H1 (cell line): ENCODE data around the gene CCNK. TPM values are rescaled to one million over a fixed set of nuclear protein-coding genes. Genes with fewer than 3 reads are reported as not detected.

ENCODE experiments used
- CTCF ChIA-PET: fragments of 300-600 bp; sonication (Branson Sonifier 250); formaldehyde crosslinking; loops from one replicate; lab custom pipeline; 2021; ENCODE audit not compliant: partially characterized antibody; lab: Charles Lee
- POLR2A ChIA-PET: fragments of 300-600 bp; sonication (Branson Sonifier 250); formaldehyde crosslinking; loops from one replicate; lab custom pipeline; 2021; ENCODE audit warnings: inconsistent platforms; ENCODE audit not compliant: partially characterized antibody; lab: Charles Lee
- DNase-seq, 2 experiments: peaks; one replicate each; pipeline versions ENCODE4 v3.0.0 to v3.0.0-alpha.2; 2010 to 2022; ENCODE audit warnings: low spot score in 2 of 2, low read depth in 1 of 2, mixed read lengths in 1 of 2
- FAIRE-seq: peaks from 2 replicates; lab custom pipeline; 2011; peaks lifted over from hg19 to GRCh38; lab: Jason Lieb, UNC
- H2AFZ ChIP-seq: 2 replicates; pipeline ENCODE4 v1.8.1; 2012; ENCODE audit warnings: low read length, inconsistent platforms
- H2AK5ac ChIP-seq: 2 replicates; pipeline ENCODE4 v1.6.1; 2013; ENCODE audit warnings: low read depth, low read length
- H2BK120ac ChIP-seq: replicated peaks from 2 replicates; pipeline ENCODE3; 2013; ENCODE audit warnings: low read depth, low read length, inconsistent platforms
- H2BK12ac ChIP-seq: 2 replicates; pipeline ENCODE4 v1.6.1; 2013; ENCODE audit warnings: low read depth, low read length
- H2BK15ac ChIP-seq: 2 replicates; pipeline ENCODE4 v1.6.1; 2013; ENCODE audit warnings: low read length
- H2BK20ac ChIP-seq: 2 replicates; pipeline ENCODE4 v1.6.1; 2013; ENCODE audit warnings: low read length
- H2BK5ac ChIP-seq: 2 replicates; pipeline ENCODE4 v1.6.1; 2013; ENCODE audit warnings: low read depth, low read length
- H3K14ac ChIP-seq: 2 replicates; pipeline ENCODE4 v1.6.1; 2013; ENCODE audit warnings: inconsistent platforms; ENCODE audit not compliant: insufficient read length
- H3K18ac ChIP-seq: 2 replicates; pipeline ENCODE4 v1.6.1; 2013; ENCODE audit warnings: low read length; ENCODE audit errors: extremely low read depth
- H3K23ac ChIP-seq: 2 replicates; pipeline ENCODE4 v1.6.1; 2013; ENCODE audit warnings: inconsistent platforms; ENCODE audit not compliant: insufficient read length
- H3K23me2 ChIP-seq: 2 replicates; pipeline ENCODE4 v1.6.1; 2013; ENCODE audit warnings: low read depth, low read length
- H3K27ac ChIP-seq: 2 replicates; pipeline ENCODE4 v1.6.1; 2011; ENCODE audit warnings: low read depth, low read length, inconsistent platforms
- H3K27me3 ChIP-seq, 4 experiments: replicated peaks in 1 of 4; 1 replicate in 1 of 4; 2 replicates in 3 of 4; pipeline versions ENCODE4 v1.6.1 to v1.8.1; 2011 to 2013; ENCODE audit warnings: low read length in 3 of 4, mild to moderate bottlenecking in 3 of 4, inconsistent platforms in 2 of 4, mixed read lengths in 2 of 4, moderate library complexity in 1 of 4; ENCODE audit not compliant: control insufficient read depth in 3 of 4, insufficient read depth in 3 of 4; ENCODE audit errors: extremely low read depth in 1 of 4
- H3K36me3 ChIP-seq, 4 experiments: 2 replicates each; pipeline versions ENCODE4 v1.6.1 to v1.8.1; 2011 to 2013; ENCODE audit warnings: mild to moderate bottlenecking in 4 of 4, low read length in 3 of 4, moderate library complexity in 2 of 4, control low read depth in 1 of 4, inconsistent platforms in 1 of 4; ENCODE audit not compliant: insufficient read depth in 4 of 4, control insufficient read depth in 2 of 4
- H3K4ac ChIP-seq: replicated peaks from 2 replicates; pipeline ENCODE3; 2013; ENCODE audit warnings: low read length, low read depth, mixed read lengths, inconsistent platforms; ENCODE audit not compliant: insufficient read length
- H3K4me1 ChIP-seq, 4 experiments: replicated peaks in 1 of 4; 1 replicate in 1 of 4; 2 replicates in 3 of 4; pipeline versions ENCODE4 v1.6.1 to v1.8.1; 2011 to 2013; ENCODE audit warnings: low read length in 3 of 4, inconsistent platforms in 2 of 4, mixed read lengths in 1 of 4; ENCODE audit not compliant: insufficient read depth in 4 of 4, control insufficient read depth in 3 of 4
- H3K4me2 ChIP-seq, 2 experiments: 2 replicates each; pipeline versions ENCODE4 v1.6.1 to v1.8.1; 2011 to 2013; ENCODE audit warnings: low read depth in 2 of 2, low read length in 2 of 2, control low read depth in 1 of 2, inconsistent platforms in 1 of 2, mild to moderate bottlenecking in 1 of 2; ENCODE audit not compliant: insufficient read depth in 1 of 2
- H3K4me3 ChIP-seq, 4 experiments: fragments of 200-600, 300-600 bp in 1 of 4; sonication (generic), shearing (Covaris generic), sonication (Bioruptor Twin) in 1 of 4; 2 replicates each; pipeline versions ENCODE4 v1.5.1 to v1.8.1; 2011 to 2016; ENCODE audit warnings: low read length in 4 of 4, low read depth in 3 of 4, control low read depth in 2 of 4, inconsistent platforms in 2 of 4, mild to moderate bottlenecking in 2 of 4, mixed read lengths in 1 of 4, moderate library complexity in 1 of 4; ENCODE audit not compliant: insufficient read depth in 2 of 4; ENCODE audit errors: extremely low read depth in 1 of 4
- H3K56ac ChIP-seq: replicated peaks from 2 replicates; pipeline ENCODE3; 2013; ENCODE audit warnings: low read depth, mild to moderate bottlenecking, mixed read lengths, low read length, inconsistent platforms; ENCODE audit not compliant: insufficient read length
- H3K79me1 ChIP-seq: 2 replicates; pipeline ENCODE4 v1.6.1; 2013; ENCODE audit warnings: low read depth, low read length, control low read depth
- H3K79me2 ChIP-seq, 2 experiments: 2 replicates each; pipeline versions ENCODE4 v1.6.1 to v1.8.1; 2012 to 2013; ENCODE audit warnings: low read length in 2 of 2, mild to moderate bottlenecking in 2 of 2, inconsistent platforms in 1 of 2; ENCODE audit not compliant: insufficient read depth in 2 of 2, control insufficient read depth in 1 of 2
- H3K9ac ChIP-seq, 4 experiments: replicated peaks in 1 of 4; 1 replicate in 1 of 4; 2 replicates in 3 of 4; pipeline versions ENCODE4 v1.6.1 to v1.8.1; 2011 to 2013; ENCODE audit warnings: low read depth in 3 of 4, low read length in 3 of 4, control low read depth in 2 of 4, mild to moderate bottlenecking in 2 of 4, moderate library complexity in 2 of 4, inconsistent platforms in 1 of 4; ENCODE audit errors: extremely low read depth in 1 of 4
- H3K9me3 ChIP-seq, 2 experiments: 2 replicates each; pipeline versions ENCODE4 v1.6.1 to v1.8.1; 2012 to 2013; ENCODE audit warnings: mild to moderate bottlenecking in 2 of 2, moderate library complexity in 2 of 2, control low read depth in 1 of 2, inconsistent platforms in 1 of 2, low read depth in 1 of 2, low read length in 1 of 2, mixed read lengths in 1 of 2; ENCODE audit not compliant: insufficient read depth in 2 of 2
- H4K20me1 ChIP-seq, 2 experiments: replicated peaks in 1 of 2; 2 replicates each; pipeline versions ENCODE3 to v1.8.1; 2011 to 2013; ENCODE audit warnings: inconsistent platforms in 2 of 2, low read length in 2 of 2, mild to moderate bottlenecking in 1 of 2; ENCODE audit not compliant: insufficient read depth in 2 of 2, control insufficient read depth in 1 of 2
- H4K5ac ChIP-seq: 2 replicates; pipeline ENCODE4 v1.6.1; 2013; ENCODE audit warnings: low read length, low read depth, mixed read lengths, inconsistent platforms; ENCODE audit not compliant: insufficient read length
- H4K8ac ChIP-seq: 2 replicates; pipeline ENCODE4 v1.8.0; 2013; ENCODE audit warnings: mild to moderate bottlenecking, moderate library complexity, low read length, inconsistent platforms; ENCODE audit not compliant: insufficient read depth; ENCODE audit errors: extremely low read depth
- H4K91ac ChIP-seq: replicated peaks from 2 replicates; pipeline ENCODE3; 2013; ENCODE audit warnings: low read length, mixed read lengths, inconsistent platforms; ENCODE audit not compliant: insufficient read length
- ASH2L ChIP-seq: fragments of 200-600, 300-600 bp; sonication (generic); IDR thresholded peaks from one replicate; pipeline ENCODE4 v1.7.1; 2017; ENCODE audit warnings: low read length
- BCL11A ChIP-seq, 2 experiments: IDR thresholded peaks; one replicate each; pipeline ENCODE4 v1.6.1; 2011; ENCODE audit warnings: low read depth in 2 of 2, low read length in 2 of 2, mild to moderate bottlenecking in 2 of 2
- BRCA1 ChIP-seq: IDR thresholded peaks from 2 replicates; pipeline ENCODE4 v1.6.1; 2012; ENCODE audit warnings: low read depth, low read length, improper control_type of control experiment
- EP300 ChIP-seq, 2 experiments: IDR thresholded peaks; 1 replicate in 1 of 2; 2 replicates in 1 of 2; pipeline ENCODE4 v1.6.1; 2011 to 2012; ENCODE audit warnings: low read depth in 2 of 2, low read length in 2 of 2, mild to moderate bottlenecking in 2 of 2, borderline replicate concordance in 1 of 2, inconsistent platforms in 1 of 2, moderate library complexity in 1 of 2
- KDM1A ChIP-seq: fragments of 200-600, 300-600 bp; sonication (generic); IDR thresholded peaks from 2 replicates; pipeline ENCODE4 v1.7.1; 2016; ENCODE audit warnings: mild to moderate bottlenecking, low read length, borderline replicate concordance
- TCF12 ChIP-seq: IDR thresholded peaks from 2 replicates; pipeline ENCODE4 v1.6.1; 2011; ENCODE audit warnings: low read depth, mild to moderate bottlenecking, low read length
- WGBS, 2 experiments: shearing (Covaris generic) in 1 of 2; methylation state at CpG; one replicate each; pipeline versions ENCODE4 v1.1.6 to v1.1.7; 2013 to 2015; ENCODE audit warnings: low lambda C conversion rate in 2 of 2, mixed read lengths in 2 of 2, inconsistent platforms in 1 of 2, low coverage in 1 of 2, missing lambda C conversion rate in 1 of 2; ENCODE audit not compliant: insufficient replicate concordance in 2 of 2, insufficient coverage in 1 of 2, insufficient read length in 1 of 2; ENCODE audit errors: extremely low coverage in 1 of 2, missing lambda C conversion rate in 1 of 2; 5-methylcytosine and 5-hydroxymethylcytosine counted together
- polyA plus RNA-seq, 7 experiments: library from polyadenylated mRNA; depleted of rRNA in 3 of 7; stranded (reverse) in 5 of 7; unstranded in 2 of 7; fragments of >200 nt in 5 of 7; fragments of 200-250 nt in 2 of 7; gene quantifications; 1 replicate in 5 of 7; 2 replicates in 1 of 7; 4 replicates in 1 of 7; pipeline versions ENCODE4 v1.2.1 to v1.2.3, GENCODE V29; 2011 to 2013; ENCODE audit warnings: missing spikeins in 2 of 7, mixed read lengths in 2 of 7
- total RNA-seq: library from RNA; stranded (reverse); fragmentation: NEBNext Ultra II Directional; extraction: Animal tissue kit (Norgen Biotek cat#: 25700); gene quantifications from 2 replicates; pipeline ENCODE4 v1.2.1, GENCODE V29; 2021

The CCNK gene
- total and polyA plus RNA-seq, 2 of the 8 experiments (the other 6 are each of a cell fraction or from before 2014, with no cell fraction given), result 10.7 to 82.7 TPM

DNA sequence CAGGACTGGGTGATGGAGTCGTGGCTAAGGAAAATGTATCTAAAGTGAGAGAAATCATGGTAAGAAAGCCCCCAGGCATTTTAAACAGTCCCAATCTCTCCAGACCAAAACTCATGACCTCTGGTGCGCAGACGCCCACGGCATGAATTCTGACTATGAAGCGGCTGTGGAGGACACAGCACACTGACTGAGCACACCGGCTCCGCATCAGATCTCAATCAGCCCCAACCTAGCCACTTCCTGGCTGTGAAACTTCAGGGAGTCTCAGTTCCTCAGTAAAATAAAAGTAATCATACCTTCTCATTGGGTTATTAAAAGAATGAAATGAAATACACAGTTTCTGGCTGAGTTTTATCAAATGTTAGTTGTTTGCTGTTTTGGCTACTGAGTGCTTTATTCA, 39.3 kb upstream of the CCNK start:
- CTCF ChIA-PET, result interaction anchor here (0.7 to 2.6 kb wide), 7 partner anchors 9 to 37 kb away, joined by 3 to 24 read pairs (median 4); no protein-coding TSS in a partner anchor
- no peak overlapping the region for H3K9ac ChIP-seq
- TF ChIP-seq EP300 (IDR thresholded peaks at IDR 0.05; ENCODE audit: borderline replicate concordance in 1 of 2, low read depth in 2 of 2, low read length in 2 of 2) (no peak), KDM1A (no peak), TCF12 (no peak), ASH2L (no peak), BRCA1 (no peak), BCL11A (IDR thresholded peaks at IDR 0.05; ENCODE audit: low read depth in 2 of 2, low read length in 2 of 2) (no peak)

More for the DNA sequence above, 39.3 kb upstream of the CCNK start:
- DNase-seq (no peak), FAIRE-seq (no peak)
- Histone ChIP-seq H2AK5ac (no peak overlapping the region), H3K4me2 (no peak overlapping the region), H3K23me2 (no peaks in the 10 kb centered on the region), H2BK12ac (no peak overlapping the region), H2BK5ac (no peak overlapping the region), H4K8ac (no peak overlapping the region), H3K23ac (no peak overlapping the region), H3K27me3 (no peaks in the 10 kb centered on the region), H3K79me1 (no peaks in the 10 kb centered on the region; the same call in 1 of the 2 replicates), H3K4me3 (no peak overlapping the region), H2AFZ (no peak overlapping the region), H2BK15ac (no peak overlapping the region), H3K18ac (no peak overlapping the region), H3K4me1 (no peaks in the 10 kb centered on the region), H3K9me3 (no peaks in the 10 kb centered on the region), H3K56ac (no peak overlapping the region), H4K20me1 (peaks cover 4 to 9% of the 10 kb centered on the region in 2 experiments), H3K36me3 (peaks cover 0 to 6% (median 2%) of the 10 kb centered on the region in 4 experiments; a peak in 6 of 8 replicates), H3K14ac (no peak overlapping the region), H3K4ac (no peak overlapping the region), H3K79me2 (peaks cover 0 to 7% of the 10 kb centered on the region in 2 experiments; a peak in 2 of 4 replicates), H2BK120ac (no peak overlapping the region), H2BK20ac (no peak overlapping the region), H4K5ac (no peak overlapping the region), H4K91ac (no peak overlapping the region), H3K27ac (no peak overlapping the region)
- WGBS, 2 experiments, result 95% methylated on average over 7 of the region's 7 CpGs; no CpG with 5 or more reads in 1 of the 2 experiments
- POLR2A ChIA-PET, result interaction anchor here (1.0 kb wide), 1 partner anchor 74 kb away, joined by 3 read pairs; no protein-coding TSS in a partner anchor
